CD14-positive monocyte (primary cell): Measurements from ENCODE around the gene NR0B2. TPM values are rescaled to one million over a fixed set of nuclear protein-coding genes. Genes with fewer than 3 reads are reported as not detected.

Experiments used
- DNase-seq, 3 donors: peaks; one replicate each; pipeline ENCODE4 v3.0.0-alpha.2; 2011 to 2022
- H2AFZ ChIP-seq: 2 replicates; pipeline ENCODE4 v1.6.0; 2012; ENCODE audit warnings: mild to moderate bottlenecking, low read depth, low read length, inconsistent platforms; ENCODE audit not compliant: insufficient read depth, poor library complexity, severe bottlenecking
- H3K27ac ChIP-seq, 2 donors: 1 replicate in 1 of 2; 2 replicates in 1 of 2; pipeline ENCODE4 v1.5.1; 2012 to 2013; ENCODE audit warnings: low read length in 2 of 2, control low read depth in 1 of 2, inconsistent platforms in 1 of 2, low read depth in 1 of 2, mild to moderate bottlenecking in 1 of 2
- H3K27me3 ChIP-seq, 2 donors: one replicate each; pipeline versions ENCODE4 v1.6.0 to v1.6.1; 2011 to 2013; ENCODE audit warnings: low read length in 2 of 2; ENCODE audit not compliant: control insufficient read depth in 2 of 2, insufficient read depth in 2 of 2
- H3K36me3 ChIP-seq, 2 donors: replicated peaks in 1 of 2; 1 replicate in 1 of 2; 2 replicates in 1 of 2; pipeline versions ENCODE4 v1.5.1 to v1.6.1; 2012 to 2013; ENCODE audit warnings: low read length in 2 of 2, control low read depth in 1 of 2, inconsistent platforms in 1 of 2, mild to moderate bottlenecking in 1 of 2; ENCODE audit not compliant: insufficient read depth in 2 of 2, control insufficient read depth in 1 of 2
- H3K4me1 ChIP-seq, 2 donors: 1 replicate in 1 of 2; 2 replicates in 1 of 2; pipeline versions ENCODE4 v1.5.1 to v1.6.1; 2012 to 2013; ENCODE audit warnings: low read length in 2 of 2, control low read depth in 1 of 2, inconsistent platforms in 1 of 2, mild to moderate bottlenecking in 1 of 2, moderate library complexity in 1 of 2; ENCODE audit not compliant: insufficient read depth in 2 of 2, control insufficient read depth in 1 of 2
- H3K4me2 ChIP-seq: replicated peaks from 2 replicates; pipeline ENCODE3; 2012; ENCODE audit warnings: low read length, moderate library complexity, mild to moderate bottlenecking; ENCODE audit not compliant: poor library complexity, severe bottlenecking; ENCODE audit errors: extremely low read depth
- H3K4me3 ChIP-seq, 3 experiments: fragments of 200-600 bp in 1 of 3; sonication (generic) in 1 of 3; replicated peaks in 1 of 3; 1 replicate in 2 of 3; 2 replicates in 1 of 3; pipeline ENCODE4 v1.5.1; 2011 to 2013; ENCODE audit warnings: low read length in 3 of 3, mild to moderate bottlenecking in 3 of 3, control low read depth in 2 of 3, low read depth in 2 of 3, inconsistent platforms in 1 of 3, moderate library complexity in 1 of 3
- H3K79me2 ChIP-seq: 2 replicates; pipeline ENCODE4 v1.6.0; 2012; ENCODE audit warnings: mild to moderate bottlenecking, control low read depth, inconsistent platforms, low read length, moderate library complexity; ENCODE audit not compliant: insufficient read depth
- H3K9ac ChIP-seq: 2 replicates; pipeline ENCODE4 v1.6.0; 2017; ENCODE audit warnings: low read length, mild to moderate bottlenecking; ENCODE audit not compliant: insufficient read depth, poor library complexity, severe bottlenecking
- H3K9me3 ChIP-seq, 2 donors: replicated peaks in 1 of 2; 1 replicate in 1 of 2; 2 replicates in 1 of 2; pipeline versions ENCODE4 v1.5.1 to v1.6.1; 2012 to 2013; ENCODE audit warnings: low read length in 2 of 2, control low read depth in 1 of 2; ENCODE audit not compliant: control insufficient read depth in 1 of 2, insufficient read depth in 1 of 2
- H4K20me1 ChIP-seq: 2 replicates; pipeline ENCODE4 v1.6.0; 2012; ENCODE audit warnings: mild to moderate bottlenecking, low read length, control low read depth, moderate library complexity; ENCODE audit not compliant: insufficient read depth
- H3K27ac Mint-ChIP-seq, 7 donors: one replicate each; pipeline ENCODE4 v1.8.0; 2020; ENCODE audit warnings: mild to moderate bottlenecking in 7 of 7, mixed read lengths in 7 of 7, moderate library complexity in 6 of 7, inconsistent platforms in 2 of 7
- H3K27me3 Mint-ChIP-seq, 3 donors: one replicate each; pipeline ENCODE4 v1.8.0; 2021 to 2022; ENCODE audit warnings: low read depth in 3 of 3, mild to moderate bottlenecking in 3 of 3, mixed read lengths in 3 of 3, moderate library complexity in 3 of 3, inconsistent platforms in 1 of 3
- H3K36me3 Mint-ChIP-seq, 2 donors: one replicate each; pipeline ENCODE4 v1.8.0; 2020; ENCODE audit warnings: mixed read lengths in 2 of 2, inconsistent platforms in 1 of 2, mild to moderate bottlenecking in 1 of 2
- H3K4me1 Mint-ChIP-seq: one replicate; pipeline ENCODE4 v1.8.0; 2020; ENCODE audit warnings: mild to moderate bottlenecking, mixed read lengths
- H3K4me3 Mint-ChIP-seq, 2 donors: one replicate each; pipeline ENCODE4 v1.8.0; 2020; ENCODE audit warnings: mild to moderate bottlenecking in 2 of 2, mixed read lengths in 2 of 2, moderate library complexity in 1 of 2
- H3K9me3 Mint-ChIP-seq, 7 donors: one replicate each; pipeline ENCODE4 v1.8.0; 2020 to 2022; ENCODE audit warnings: mixed read lengths in 7 of 7, mild to moderate bottlenecking in 6 of 7, moderate library complexity in 6 of 7, inconsistent platforms in 2 of 7
- CTCF ChIP-seq: fragments of 200-600 bp; IDR thresholded peaks from one replicate; pipeline ENCODE4 v1.8.0; 2022; ENCODE audit warnings: antibody characterized with exemption, mild to moderate bottlenecking
- WGBS: methylation state at CpG from one replicate; pipeline ENCODE4 v1.1.5; 2013; ENCODE audit warnings: missing lambda C conversion rate; ENCODE audit not compliant: insufficient coverage; 5-methylcytosine and 5-hydroxymethylcytosine counted together
- intact Hi-C, 2 donors: fragments of 100-400 bp; cut with micrococcal nuclease; formaldehyde crosslinking; loops; one replicate each; pipeline versions ENCODE4 v1.15.0 to v1.15.1; 2023
- polyA plus RNA-seq, 3 donors: library from polyadenylated mRNA; depleted of rRNA in 1 of 3; unstranded in 2 of 3; stranded (reverse) in 1 of 3; fragments of 300-500 nt in 2 of 3; fragments of >200 nt in 1 of 3; fragmentation: Illumina TruSeq in 2 of 3; gene quantifications; 1 replicate in 2 of 3; 2 replicates in 1 of 3; pipeline ENCODE4 v1.2.3, GENCODE V29; 2012 to 2021

The NR0B2 gene
- polyA plus RNA-seq, 3 donors: not detected

DNA sequence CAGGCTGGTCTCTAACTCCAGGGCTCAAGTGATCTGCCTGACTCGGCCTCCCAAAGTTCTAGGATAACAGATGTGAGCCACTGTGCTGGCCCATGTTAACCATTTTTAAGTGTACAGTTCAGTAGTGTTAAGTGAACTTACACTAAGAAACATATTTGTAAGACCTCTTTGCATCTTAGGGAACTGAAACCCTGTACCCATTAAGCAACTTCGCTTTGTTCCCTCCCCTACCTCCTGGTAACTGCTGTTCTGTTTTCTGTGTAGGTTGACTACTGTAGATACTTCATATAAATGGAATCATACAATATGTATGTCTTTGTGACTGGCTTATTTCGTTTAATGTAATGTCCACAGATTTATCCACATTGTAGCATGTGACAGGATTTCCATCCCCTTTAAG is 18.8 kb upstream of the NR0B2 start:
- Histone ChIP-seq H3K4me2 (no peak overlapping the region), H3K79me2 (peaks cover 42% of the 10 kb centered on the region), H3K4me1 (peaks cover 17 to 18% of the 10 kb centered on the region in 2 donors), H3K27me3 (no peaks in the 10 kb centered on the region), H3K9me3 (no peaks in the 10 kb centered on the region), H3K27ac (peak overlapping the region; percentile 56 to 57), H3K36me3 (peaks cover 29 to 53% of the 10 kb centered on the region in 2 donors), H3K9ac (no peak overlapping the region), H4K20me1 (peaks cover 8% of the 10 kb centered on the region), H2AFZ (no peak overlapping the region), H3K4me3 (no peak overlapping the region)
- H3K27me3 Mint-ChIP-seq: no peaks in the 10 kb centered on the region
- no CpG with 5 or more reads among the region's 3 CpGs for WGBS
- peaks cover 40 to 46% of the 10 kb centered on the region in 2 donors for H3K36me3 Mint-ChIP-seq
- no peak overlapping the region for H3K4me3 Mint-ChIP-seq
- H3K4me1 Mint-ChIP-seq: peaks cover 14% of the 10 kb centered on the region
- peak overlapping the region; percentile 53 to 91 (median 84) for H3K27ac Mint-ChIP-seq
- peak; percentile 76 to 87 (median 78) for DNase-seq
- TF ChIP-seq CTCF: no peak
- intact Hi-C loops: loop anchor here in 1 of 2 donors (5.0 kb wide), 1 partner anchor 70 kb away; no protein-coding TSS in a partner anchor
- peaks cover 0 to 1% (median 0%) of the 10 kb centered on the region in 7 donors for H3K9me3 Mint-ChIP-seq

GRCh38 chr1:26923711-26924110 is 9.9 kb upstream of the NR0B2 start:
- Histone ChIP-seq H3K9ac (no peak overlapping the region), H3K36me3 (peaks cover 42 to 49% of the 10 kb centered on the region in 2 donors), H3K4me2 (no peak overlapping the region), H2AFZ (no peak overlapping the region), H4K20me1 (peaks cover 12% of the 10 kb centered on the region), H3K4me3 (no peak overlapping the region), H3K9me3 (no peaks in the 10 kb centered on the region), H3K27ac (no peak overlapping the region), H3K27me3 (no peaks in the 10 kb centered on the region), H3K4me1 (peaks cover 15 to 21% of the 10 kb centered on the region in 2 donors), H3K79me2 (peaks cover 43% of the 10 kb centered on the region)
- Mint-ChIP-seq H3K36me3 (peaks cover 29 to 50% of the 10 kb centered on the region in 2 donors), H3K4me3 (no peak overlapping the region), H3K27me3 (peaks cover 0 to 3% (median 0%) of the 10 kb centered on the region in 3 donors), H3K9me3 (no peaks in the 10 kb centered on the region), H3K4me1 (peaks cover 20% of the 10 kb centered on the region), H3K27ac (peak overlapping the region in 3 of 7 donors; percentile 31 to 60 (median 40))
- intact Hi-C loops: no loop called here
- DNase-seq: no peak
- no peak for TF ChIP-seq CTCF
- 100% methylated on average over 1 of the region's 3 CpGs for WGBS
